HEK293T (cell line): Measurements from ENCODE around the gene NPAS3.

Experiments
- CTCF ChIA-PET: fragments of 350-600 bp; formaldehyde crosslinking; extraction: SDS; loops from one replicate; lab custom pipeline; 2021; ENCODE audit warnings: antibody characterized with exemption, inconsistent platforms; lab: Yijun Ruan, JAX
- POLR2A ChIA-PET: fragments of 350-600 bp; formaldehyde crosslinking; extraction: SDS; loops from one replicate; lab custom pipeline; 2020; ENCODE audit warnings: antibody characterized with exemption, inconsistent platforms; lab: Yijun Ruan, JAX
- DNase-seq: peaks from one replicate; pipeline ENCODE4 v3.0.0; 2012; ENCODE audit warnings: mixed read lengths; ENCODE audit errors: extremely low spot score
- ARNT ChIP-seq: fragments of 450-650 bp; IDR thresholded peaks from 2 replicates; pipeline ENCODE4 v1.6.1; 2017; ENCODE audit warnings: mild to moderate bottlenecking
- BHLHE40 ChIP-seq: fragments of 450-650 bp; IDR thresholded peaks from 2 replicates; pipeline ENCODE4 v1.6.1; 2016; ENCODE audit warnings: mild to moderate bottlenecking, moderate library complexity, borderline replicate concordance
- CTBP1 ChIP-seq: fragments of 450-650 bp; IDR thresholded peaks from 2 replicates; pipeline ENCODE4 v1.6.1; 2016; ENCODE audit warnings: borderline replicate concordance
- ELF4 ChIP-seq: fragments of 450-650 bp; IDR thresholded peaks from 2 replicates; pipeline ENCODE4 v1.6.1; 2017; ENCODE audit warnings: antibody characterized with exemption
- FOXA1 ChIP-seq: fragments of 450-650 bp; IDR thresholded peaks from 2 replicates; pipeline ENCODE4 v1.6.1; 2016; ENCODE audit warnings: mild to moderate bottlenecking
- FOXK2 ChIP-seq: fragments of 450-650 bp; IDR thresholded peaks from 2 replicates; pipeline ENCODE4 v1.6.1; 2016; ENCODE audit warnings: mild to moderate bottlenecking
- FOXM1 ChIP-seq: fragments of 450-650 bp; IDR thresholded peaks from 2 replicates; pipeline ENCODE4 v1.6.1; 2017; ENCODE audit warnings: mild to moderate bottlenecking, borderline replicate concordance
- HDGF ChIP-seq: fragments of 450-650 bp; IDR thresholded peaks from 2 replicates; pipeline ENCODE4 v1.6.1; 2017; ENCODE audit warnings: antibody characterized with exemption, borderline replicate concordance
- L3MBTL2 ChIP-seq: fragments of 450-650 bp; conservative IDR thresholded peaks from 2 replicates; pipeline ENCODE4 v1.6.1; 2016; ENCODE audit warnings: mild to moderate bottlenecking
- LEF1 ChIP-seq: fragments of 450-650 bp; IDR thresholded peaks from 2 replicates; pipeline ENCODE4 v1.6.1; 2017; ENCODE audit warnings: mild to moderate bottlenecking, borderline replicate concordance
- NFRKB ChIP-seq: fragments of 450-650 bp; IDR thresholded peaks from 2 replicates; pipeline ENCODE4 v1.6.1; 2016; ENCODE audit warnings: mild to moderate bottlenecking, moderate library complexity
- SP1 ChIP-seq: fragments of 450-650 bp; IDR thresholded peaks from 2 replicates; pipeline ENCODE4 v1.6.1; 2017
- SUZ12 ChIP-seq: fragments of 450-650 bp; IDR thresholded peaks from 2 replicates; pipeline ENCODE4 v1.6.1; 2016; ENCODE audit warnings: mild to moderate bottlenecking
- TARDBP ChIP-seq: fragments of 450-650 bp; IDR thresholded peaks from 2 replicates; pipeline ENCODE4 v1.6.1; 2016
- ZNF384 ChIP-seq: fragments of 450-650 bp; IDR thresholded peaks from 2 replicates; pipeline ENCODE4 v1.6.1; 2016
- TF ChIP-seq, protein P1 (sequence below): fragments of 450-650 bp; IDR thresholded peaks from 2 replicates; pipeline ENCODE4 v1.6.1; 2016

The NPAS3 gene

GRCh38 chr14:33657476-33657875, 718.8 kb downstream of the NPAS3 start:
- TF ChIP-seq BHLHE40, result no peak
- TF ChIP-seq FOXK2, result no peak
- no peak for TF ChIP-seq ARNT
- TF ChIP-seq FOXA1, result no peak
- TF ChIP-seq SP1, result no peak
- no peak for TF ChIP-seq NFRKB
- TF ChIP-seq ZNF384, result no peak
- no peak for TF ChIP-seq LEF1
- no peak for TF ChIP-seq FOXM1
- no peak for TF ChIP-seq SUZ12
- TF ChIP-seq TARDBP, result no peak
- no peak for TF ChIP-seq CTBP1
- no peak for TF ChIP-seq ELF4
- TF ChIP-seq HDGF, result no peak
- POLR2A ChIA-PET, result no interaction called here
- no peak for DNase-seq
- CTCF ChIA-PET, result no interaction called here

- POLR2A ChIA-PET, result no interaction called here
- DNase-seq, result no peak
- CTCF ChIA-PET, result no interaction called here
- TF ChIP-seq FOXK2 (no peak), ELF4 (no peak), SUZ12 (no peak), LEF1 (no peak), CTBP1 (no peak), BHLHE40 (no peak), SP1 (no peak)
These were observed 721.6 kb downstream of the NPAS3 start for GRCh38 chr14:33660248-33660647.

DNA sequence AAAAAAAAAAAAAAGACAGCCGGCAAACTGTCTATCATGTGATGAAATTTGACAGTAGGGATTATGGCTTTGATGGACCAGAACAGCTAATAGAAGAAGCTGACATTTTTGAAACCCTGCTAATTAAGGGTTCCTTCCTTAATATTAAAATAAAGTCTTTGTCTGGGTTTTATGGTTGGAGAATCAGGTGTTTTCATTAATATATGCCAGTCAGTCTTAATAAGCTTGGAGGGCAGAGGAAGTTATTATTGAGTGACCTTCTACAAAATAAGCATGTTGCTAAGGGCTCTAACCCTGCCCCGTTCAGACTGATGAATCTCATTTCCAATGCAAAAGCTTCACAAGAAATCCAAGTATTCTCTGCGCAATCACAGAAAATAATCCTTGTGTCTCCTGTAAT, 722.4 kb downstream of the NPAS3 start:
- TF ChIP-seq FOXA1 (no peak), ELF4 (no peak), FOXM1 (no peak)
- CTCF ChIA-PET, result interaction anchor here (1.8 kb wide), 1 partner anchor 15 kb away, joined by 4 read pairs; no protein-coding TSS in a partner anchor
- no peak for DNase-seq
- POLR2A ChIA-PET, result no interaction called here

- TF ChIP-seq CTBP1 (no peak), BHLHE40 (no peak), ZNF384 (no peak), FOXA1 (no peak), L3MBTL2 (no peak), TARDBP (no peak)
- ChIA-PET CTCF (no interaction called here), POLR2A (no interaction called here)
- no peak for DNase-seq
These were observed 729.4 kb downstream of the NPAS3 start for GRCh38 chr14:33668066-33668465.

GRCh38 chr14:33669111-33669510, 730.4 kb downstream of the NPAS3 start:
- POLR2A ChIA-PET, result no interaction called here
- CTCF ChIA-PET, result no interaction called here
- DNase-seq, result no peak
- TF ChIP-seq BHLHE40, result no peak
- TF ChIP-seq FOXM1, result no peak
- no peak for TF ChIP-seq FOXK2
- TF ChIP-seq HDGF, result no peak
- TF ChIP-seq CTBP1, result no peak
- TF ChIP-seq SP1, result no peak
- TF ChIP-seq, protein P1, sequence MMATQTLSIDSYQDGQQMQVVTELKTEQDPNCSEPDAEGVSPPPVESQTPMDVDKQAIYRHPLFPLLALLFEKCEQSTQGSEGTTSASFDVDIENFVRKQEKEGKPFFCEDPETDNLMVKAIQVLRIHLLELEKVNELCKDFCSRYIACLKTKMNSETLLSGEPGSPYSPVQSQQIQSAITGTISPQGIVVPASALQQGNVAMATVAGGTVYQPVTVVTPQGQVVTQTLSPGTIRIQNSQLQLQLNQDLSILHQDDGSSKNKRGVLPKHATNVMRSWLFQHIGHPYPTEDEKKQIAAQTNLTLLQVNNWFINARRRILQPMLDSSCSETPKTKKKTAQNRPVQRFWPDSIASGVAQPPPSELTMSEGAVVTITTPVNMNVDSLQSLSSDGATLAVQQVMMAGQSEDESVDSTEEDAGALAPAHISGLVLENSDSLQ, result no peak
- TF ChIP-seq ARNT, result no peak
- no peak for TF ChIP-seq LEF1
- no peak for TF ChIP-seq L3MBTL2
- no peak for TF ChIP-seq SUZ12
- TF ChIP-seq FOXA1, result no peak
- TF ChIP-seq ELF4, result no peak
- TF ChIP-seq ZNF384, result no peak
- TF ChIP-seq TARDBP, result no peak
- no peak for TF ChIP-seq NFRKB

DNA sequence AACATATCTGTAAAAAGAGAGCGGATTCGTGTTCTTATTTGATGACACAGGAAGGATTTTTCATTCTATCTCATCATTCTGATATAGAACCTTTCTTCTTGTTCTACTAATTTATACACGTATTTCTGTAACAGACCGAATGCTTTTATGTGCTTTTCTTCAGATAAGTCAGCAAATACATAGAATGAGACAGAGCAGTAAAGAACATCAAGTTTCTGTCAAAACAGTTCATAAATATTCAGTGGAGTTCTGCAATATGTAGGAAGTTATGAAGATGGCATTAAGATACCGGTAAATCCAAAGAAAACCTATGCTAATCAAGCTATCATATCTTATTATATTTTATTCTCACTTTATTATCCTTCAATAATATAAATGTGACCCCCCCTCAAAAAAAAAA, 731.6 kb downstream of the NPAS3 start:
- TF ChIP-seq LEF1 (no peak), ELF4 (no peak), L3MBTL2 (no peak), FOXA1 (no peak), BHLHE40 (no peak), TARDBP (no peak), FOXM1 (no peak), ZNF384 (no peak), SP1 (no peak), SUZ12 (no peak), HDGF (no peak), ARNT (no peak), CTBP1 (no peak), FOXK2 (no peak), NFRKB (no peak)
- TF ChIP-seq, protein P1, result no peak
- ChIA-PET CTCF (no interaction called here), POLR2A (no interaction called here)
- DNase-seq, result no peak

- CTCF ChIA-PET, result interaction anchor here (0.5 kb wide), 1 partner anchor 421 kb away, joined by 3 read pairs; no protein-coding TSS in a partner anchor
- POLR2A ChIA-PET, result no interaction called here
- TF ChIP-seq HDGF, result no peak
- TF ChIP-seq TARDBP, result no peak
- TF ChIP-seq ZNF384, result no peak
- no peak for TF ChIP-seq SUZ12
- no peak for TF ChIP-seq ELF4
- no peak for TF ChIP-seq FOXK2
- TF ChIP-seq NFRKB, result no peak
- TF ChIP-seq CTBP1, result no peak
- no peak for TF ChIP-seq SP1
- no peak for TF ChIP-seq L3MBTL2
- TF ChIP-seq, protein P1, result no peak
- no peak for TF ChIP-seq ARNT
- TF ChIP-seq BHLHE40, result no peak
- TF ChIP-seq FOXM1, result no peak
- no peak for TF ChIP-seq FOXA1
- TF ChIP-seq LEF1, result no peak
- DNase-seq, result no peak
These were observed 732.9 kb downstream of the NPAS3 start for GRCh38 chr14:33671556-33671955.
